GM19238 (cell line): ENCODE measurements around the gene CLDN15.

Experiments used
- DNase-seq: peaks from one replicate; pipeline ENCODE4 v3.0.0; 2011; ENCODE audit warnings: low spot score; ENCODE audit not compliant: insufficient read length

The CLDN15 gene

DNA sequence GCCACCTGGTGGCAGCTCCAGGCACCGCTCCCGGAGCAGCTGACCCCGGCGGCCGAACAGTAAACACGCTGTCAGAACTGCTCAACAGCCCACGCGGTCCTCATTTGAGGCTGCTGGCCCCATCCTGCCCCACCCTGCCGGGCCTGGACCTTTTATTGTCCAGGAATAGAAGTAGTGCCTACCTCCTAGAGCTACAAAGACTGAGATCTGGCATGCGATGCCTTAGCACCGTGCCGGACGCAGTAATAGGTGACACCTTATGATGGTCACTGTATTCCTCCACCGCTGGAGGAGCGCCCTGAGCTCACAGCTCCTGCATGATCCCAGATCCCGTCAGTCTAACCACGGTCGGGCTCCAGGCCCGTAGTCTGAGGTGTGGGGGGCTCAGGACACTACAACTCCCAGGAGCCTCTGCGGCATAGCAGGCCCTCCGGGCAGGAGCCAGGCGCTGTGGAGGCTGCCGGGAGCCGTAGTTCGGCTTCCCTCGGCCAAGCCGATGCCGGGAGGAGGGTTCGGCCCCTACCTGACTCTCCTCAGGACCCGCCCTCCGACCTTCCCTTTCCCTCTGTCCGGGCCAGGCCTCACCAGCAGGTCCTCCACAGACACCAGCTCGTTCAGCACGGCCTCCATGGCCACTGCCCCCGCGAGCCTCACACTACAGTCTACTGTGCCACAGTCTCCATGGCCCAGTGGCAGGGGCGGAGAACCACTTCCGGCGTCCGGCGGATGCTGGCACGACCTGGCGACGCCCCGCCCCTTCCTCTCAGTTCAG, 7.0 kb upstream of the CLDN15 start, which contains the start of gene FIS1:
Gene FIS1, minus strand, starts transcription at position 707 of the 772 bp plus-strand sequence. Its CDS starts 77 bp downstream, at position 630.
- peak; percentile 89 for DNase-seq

DNA sequence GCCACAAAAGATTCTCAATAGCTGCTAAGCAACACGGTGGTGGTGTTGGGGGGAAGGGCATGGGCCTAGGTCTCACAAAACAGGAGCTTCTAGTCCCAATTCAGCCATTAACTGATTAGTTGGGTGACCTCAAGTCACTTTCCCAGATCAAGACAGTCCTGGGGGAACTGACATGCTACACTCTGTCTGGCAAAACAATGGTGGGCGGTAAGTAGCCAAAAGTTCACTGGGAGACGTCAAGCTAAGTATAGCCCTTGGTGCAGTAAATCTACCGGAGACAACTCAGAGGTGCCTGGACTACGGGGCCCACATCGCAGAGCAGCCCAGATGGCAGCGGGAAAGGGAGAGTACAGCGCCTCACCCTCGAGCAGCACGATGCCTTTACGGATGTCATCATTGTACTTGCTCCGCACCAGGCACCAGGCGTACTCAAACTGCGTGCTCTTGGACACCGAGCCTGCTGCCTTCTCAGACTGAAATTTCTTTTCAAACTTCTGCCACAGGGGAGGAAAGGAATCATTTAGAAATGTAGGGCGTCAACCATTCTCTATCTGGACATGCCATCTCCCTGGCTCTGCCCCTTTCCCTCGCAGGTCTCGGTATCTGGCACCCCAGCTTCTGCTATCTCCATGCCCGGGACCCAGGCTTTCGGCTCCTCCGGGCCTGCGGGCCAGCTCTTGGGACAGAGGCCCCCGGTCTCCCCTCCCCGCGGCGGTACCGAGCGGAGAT, 6.2 kb upstream of the CLDN15 start:
- no peak for DNase-seq

DNA sequence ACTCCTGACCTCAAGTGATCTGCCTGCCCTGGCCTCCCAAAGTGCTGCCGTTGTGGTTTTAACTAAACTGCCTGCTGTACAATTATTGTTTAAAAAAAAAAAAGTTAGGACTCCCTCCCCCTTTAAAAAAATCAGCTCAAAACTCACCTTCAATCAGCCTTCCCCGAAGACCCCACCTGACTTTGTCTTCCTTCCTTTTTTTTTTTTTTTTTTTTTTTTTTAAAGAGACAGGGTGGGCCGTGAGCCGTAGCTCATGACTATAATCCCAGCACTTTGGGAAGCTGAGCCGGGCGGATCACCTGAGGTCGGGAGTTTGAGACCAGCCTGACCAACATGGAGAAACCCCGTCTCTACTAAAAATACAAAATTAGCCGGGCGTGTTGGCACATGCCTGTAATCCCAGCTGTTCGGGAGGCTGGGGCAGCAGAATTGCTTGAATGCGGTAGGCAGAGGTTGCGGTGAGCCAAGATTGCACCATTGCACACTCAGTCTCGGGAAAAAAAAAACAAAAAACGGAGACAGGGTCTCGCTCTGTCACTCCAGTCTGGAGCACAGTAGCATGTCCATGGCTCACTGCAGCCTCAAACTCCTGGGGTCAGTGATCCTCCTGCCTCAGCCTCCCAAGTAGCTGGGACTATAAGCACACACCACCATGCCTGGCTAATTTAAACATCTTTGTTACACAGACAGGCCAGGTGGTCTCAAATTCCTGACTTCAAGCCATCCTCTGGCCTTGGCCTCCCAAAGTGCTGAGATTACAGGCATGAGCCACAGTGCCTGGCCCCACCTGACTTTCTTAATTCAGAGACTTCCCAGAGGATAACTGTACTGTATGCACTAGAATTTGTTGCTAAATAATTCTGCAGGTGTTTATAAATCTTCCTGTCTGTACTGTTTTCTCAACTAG, 4.1 kb upstream of the CLDN15 start:
- DNase-seq = no peak

DNA sequence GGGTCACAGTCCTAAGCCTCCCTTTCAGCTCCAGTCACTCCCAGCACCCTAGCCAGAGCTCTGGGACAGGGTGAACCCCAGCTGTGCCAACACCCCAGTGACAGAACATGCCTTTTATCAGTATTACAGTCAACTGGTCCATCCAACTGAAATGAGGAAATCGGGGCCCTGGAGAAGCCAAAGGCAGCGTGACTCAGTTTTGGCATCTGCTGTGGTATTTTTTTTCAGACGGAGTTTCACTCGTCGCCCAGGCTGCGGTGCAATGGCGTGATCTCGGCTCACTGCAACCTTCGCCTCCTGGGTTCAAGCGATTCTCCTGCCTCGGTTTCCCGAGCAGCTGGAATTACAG, 3.4 kb upstream of the CLDN15 start:
- no peak for DNase-seq

DNA sequence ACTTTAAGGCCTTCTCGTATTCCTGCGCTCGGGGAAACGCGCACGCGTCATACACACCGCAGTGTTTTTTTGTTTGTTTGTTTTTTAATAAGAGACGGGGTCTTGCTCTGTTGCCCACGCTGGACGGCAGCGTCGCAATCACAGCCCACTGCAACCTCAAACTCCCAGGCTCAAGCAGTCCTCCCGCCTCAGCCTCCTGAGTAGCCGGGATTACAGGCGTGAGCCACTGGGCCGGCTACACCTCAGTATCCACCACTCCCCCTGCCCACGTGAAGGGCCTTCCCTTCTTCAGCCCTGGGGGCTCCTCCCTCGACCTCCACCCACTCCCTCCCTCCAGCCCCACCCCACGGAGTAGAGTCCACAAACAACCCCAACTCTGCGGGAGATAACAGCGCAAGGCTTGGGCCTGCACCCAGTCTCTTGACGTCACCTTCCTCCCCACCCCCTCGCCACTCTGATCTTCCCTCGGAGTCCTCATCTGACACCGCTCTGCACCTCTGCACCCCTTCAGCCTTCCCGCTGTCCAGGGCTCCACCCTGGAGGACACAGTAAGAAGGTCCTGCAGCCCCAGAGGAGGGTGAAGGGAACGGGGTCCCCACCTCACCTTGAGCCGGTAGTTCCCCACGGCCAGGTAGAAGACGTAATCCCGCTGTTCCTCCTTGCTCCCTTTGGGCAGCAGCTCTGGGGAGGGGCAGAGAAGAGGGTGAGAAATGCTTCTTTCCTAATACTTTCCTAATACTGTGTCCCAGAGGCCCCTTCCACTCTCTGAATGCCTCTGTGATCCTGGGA, 2.8 kb upstream of the CLDN15 start:
- no peak for DNase-seq

DNA sequence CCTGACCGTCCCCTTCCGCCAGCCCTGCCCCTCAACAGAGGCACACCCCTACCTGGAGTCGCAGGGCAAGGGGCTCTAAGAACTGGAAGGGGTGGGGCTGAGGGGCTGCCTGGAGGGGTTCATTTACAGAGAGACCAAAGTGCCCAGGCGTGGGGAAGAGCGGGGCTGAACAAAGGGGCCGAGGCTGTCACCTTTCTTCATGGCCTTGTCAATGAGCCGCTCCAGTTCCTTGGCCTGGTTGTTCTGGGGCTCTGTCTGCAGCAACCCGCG, 2.3 kb upstream of the CLDN15 start:
- no peak for DNase-seq

DNA sequence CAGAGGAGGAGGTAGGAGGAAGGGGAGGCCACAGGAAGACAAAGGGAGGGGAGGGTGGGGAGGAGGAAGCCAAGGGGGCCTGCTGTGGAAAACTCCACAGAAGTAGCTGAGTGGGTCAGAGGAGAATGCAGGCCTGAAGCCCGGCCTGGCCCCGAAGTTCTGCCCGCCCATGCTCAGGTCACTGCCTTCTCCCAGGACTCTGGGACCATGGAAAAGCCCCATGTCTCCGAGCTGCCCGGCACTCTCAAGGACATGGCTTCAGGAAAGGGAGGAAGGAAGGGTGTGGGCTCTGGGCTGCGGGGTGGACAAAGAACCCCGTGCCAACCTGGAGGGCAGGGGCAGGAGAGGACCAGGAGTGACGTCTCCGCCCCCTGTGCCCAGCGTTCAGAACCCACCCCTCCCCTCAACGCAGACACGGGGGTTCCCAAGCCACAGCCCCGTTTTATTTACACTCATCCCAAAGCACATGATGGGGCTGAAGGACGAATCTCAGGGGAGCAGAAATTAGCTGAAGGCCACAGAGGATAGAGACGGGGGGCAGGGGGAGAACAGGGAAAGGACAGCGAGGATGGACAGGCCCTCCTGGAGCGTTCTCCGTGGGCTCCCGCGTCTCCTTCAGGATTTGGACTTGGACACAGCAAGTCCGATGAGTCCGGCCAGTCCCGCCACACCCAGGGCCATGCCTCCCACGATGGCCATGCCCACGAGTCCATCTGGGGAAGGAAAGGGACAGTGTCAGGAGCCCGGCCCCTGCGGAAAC, 1.8 kb upstream of the CLDN15 start:
- no peak for DNase-seq

DNA sequence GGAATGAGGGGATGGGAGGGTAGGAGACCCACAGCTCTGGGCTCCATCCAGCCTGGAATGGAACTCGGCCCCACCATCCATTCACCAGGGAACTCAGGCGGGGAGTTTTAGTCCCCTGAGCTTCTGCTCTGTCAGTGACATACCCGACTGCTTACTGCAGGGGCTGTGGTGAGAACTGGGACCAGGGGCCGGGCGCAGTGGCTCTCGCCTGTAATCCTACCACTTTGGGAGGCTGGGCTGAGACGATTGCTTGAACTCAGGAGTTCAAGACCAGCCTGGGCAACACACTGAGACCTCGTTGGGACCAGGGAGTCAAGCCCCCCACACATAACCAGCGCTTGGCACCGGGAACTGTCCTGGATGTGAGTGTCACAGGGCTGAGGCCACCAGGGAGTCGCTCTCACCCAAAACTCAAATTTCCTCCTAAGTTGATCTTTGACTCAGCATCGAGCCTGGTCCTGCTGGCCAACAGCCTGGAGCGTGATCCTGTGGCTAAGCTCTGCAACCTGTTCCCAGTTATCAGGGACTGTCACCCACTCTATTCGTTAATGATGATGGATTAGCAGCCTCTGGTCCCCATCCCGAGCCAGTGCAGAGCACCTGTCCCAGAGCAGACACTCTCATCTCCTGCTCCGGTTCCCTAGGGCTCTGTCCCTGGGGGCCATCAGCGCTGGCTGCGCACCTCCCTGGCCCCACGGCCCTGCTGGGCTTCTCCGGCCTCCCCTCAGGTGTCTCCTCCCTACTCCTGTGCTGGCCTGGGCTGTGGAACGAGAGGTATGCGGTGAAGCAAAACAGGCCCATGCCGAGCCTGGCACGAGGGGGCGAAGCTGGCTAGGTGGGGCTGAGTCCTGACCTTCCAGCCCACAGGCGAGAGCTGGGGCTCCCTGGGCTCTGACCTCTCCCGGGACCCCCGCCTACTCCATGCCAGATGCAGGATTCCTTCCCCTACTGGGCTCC, 902 bp upstream of the CLDN15 start:
- DNase-seq = no peak

DNA sequence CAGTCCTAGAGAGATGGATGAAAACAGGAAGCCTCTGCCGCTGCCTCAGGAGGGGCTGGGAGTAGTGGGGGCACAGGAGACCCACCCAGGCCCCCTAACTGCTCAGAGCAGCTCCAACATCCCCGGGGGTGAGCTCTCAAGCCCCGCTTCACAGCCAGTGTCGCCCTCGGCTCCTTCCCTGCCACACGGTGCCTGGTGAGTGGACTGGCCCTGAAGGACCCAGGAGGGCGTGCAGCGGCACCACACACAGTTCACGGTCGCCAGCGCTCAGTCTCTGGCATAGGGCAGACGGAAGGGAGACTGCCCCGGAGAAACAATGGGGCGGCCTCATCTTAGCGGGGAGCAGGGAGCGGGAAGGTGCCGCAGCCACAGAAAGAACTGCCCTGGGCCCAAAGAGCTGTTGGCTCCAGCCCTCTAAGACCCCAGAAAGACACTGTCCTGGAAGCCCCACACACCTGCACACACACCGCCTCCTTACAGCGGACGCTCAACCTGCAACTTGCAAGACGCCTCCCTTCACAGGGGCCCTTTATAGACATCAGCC, 1.2 kb downstream of the CLDN15 start:
- DNase-seq = no peak

DNA sequence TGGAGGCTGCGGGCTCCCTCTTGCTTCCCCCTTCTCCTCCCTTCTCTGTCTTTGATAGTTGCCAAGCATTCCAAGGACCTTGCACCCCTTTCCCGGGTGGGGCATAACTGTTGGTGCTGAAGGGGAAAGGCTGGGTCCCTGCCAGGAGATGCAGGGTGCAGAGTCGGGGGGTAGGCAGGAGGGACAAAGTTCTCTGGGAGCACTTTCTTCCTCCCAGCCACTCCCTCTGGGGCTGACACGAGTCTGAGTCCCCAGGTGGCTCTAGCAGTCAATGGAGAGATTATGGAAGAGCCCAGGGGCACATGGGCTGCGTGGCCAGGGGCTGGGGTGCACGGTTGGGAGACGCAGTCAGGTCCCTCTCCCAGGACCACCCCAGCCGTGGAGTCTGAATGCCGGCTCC, 2.1 kb downstream of the CLDN15 start:
- no peak for DNase-seq

DNA sequence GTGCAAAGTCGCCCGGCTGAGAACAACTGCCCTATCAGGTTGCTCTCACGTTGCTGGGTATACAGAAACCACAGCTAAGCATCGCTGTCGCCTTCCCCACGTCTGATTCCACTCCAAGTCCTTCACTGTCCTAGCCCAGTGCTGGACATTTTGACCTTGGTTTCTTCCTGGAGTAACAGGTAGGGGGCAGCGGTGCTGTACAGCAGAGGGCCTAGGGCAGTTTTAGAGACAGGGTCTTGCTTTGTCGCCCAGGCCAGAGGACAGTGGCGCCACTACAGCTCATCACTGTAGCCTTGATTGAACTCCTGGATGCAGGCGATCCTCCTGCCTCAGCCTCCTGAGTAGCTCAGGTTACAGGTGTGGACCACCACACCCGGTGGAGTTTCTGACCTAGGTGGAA, 2.6 kb downstream of the CLDN15 start:
- no peak for DNase-seq

DNA sequence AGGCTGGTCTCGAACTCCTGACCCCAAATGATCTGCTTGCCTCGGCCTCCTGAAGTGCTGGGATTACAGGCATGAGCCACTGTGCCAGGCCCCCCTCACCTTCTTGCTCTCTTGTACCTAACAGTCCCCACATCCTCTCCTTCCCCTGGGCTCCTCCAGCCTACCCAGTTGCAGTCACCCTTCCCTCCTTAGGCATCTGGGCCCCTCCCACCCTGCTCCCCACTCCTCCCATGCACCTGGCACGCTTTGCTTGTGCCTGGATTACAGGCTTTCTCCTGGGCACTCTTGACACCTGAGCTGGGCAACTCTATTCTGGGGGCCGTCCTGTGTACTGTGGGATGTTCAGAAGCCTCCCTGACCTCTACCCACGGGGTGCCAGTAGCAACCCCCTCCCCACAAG, 3.0 kb downstream of the CLDN15 start:
- no peak for DNase-seq

DNA sequence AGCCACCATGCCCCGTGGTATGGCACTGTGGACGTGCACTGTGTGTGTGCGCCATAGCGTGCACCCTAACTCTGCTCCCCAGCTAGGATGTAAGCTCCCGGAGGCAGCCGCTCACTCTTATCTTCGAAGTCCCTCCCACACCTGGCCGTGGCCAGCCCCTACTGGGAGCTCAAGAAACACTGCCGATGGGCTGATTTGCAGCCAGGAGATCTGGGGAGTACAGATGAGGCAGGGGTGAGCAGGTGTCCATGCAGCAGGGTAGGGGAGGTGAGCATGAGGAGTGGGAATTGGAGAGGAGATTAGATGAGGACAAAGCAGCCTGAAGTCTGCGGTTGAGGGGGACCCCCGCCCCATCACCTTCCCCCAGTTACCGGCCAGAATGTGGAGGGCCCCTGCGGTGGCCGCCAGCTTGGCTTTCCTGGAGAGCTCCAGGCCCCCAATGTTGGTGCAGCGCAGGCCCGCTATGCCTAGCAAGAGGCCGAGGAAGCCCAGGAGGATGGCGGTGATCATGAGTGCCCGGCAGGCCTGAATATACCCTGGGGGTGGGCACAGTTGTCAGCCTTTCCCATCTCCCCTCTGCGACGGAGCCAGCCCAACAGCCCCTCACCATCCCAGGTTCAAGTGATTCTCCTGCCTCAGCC, 3.6 kb downstream of the CLDN15 start:
- DNase-seq = no peak

DNA sequence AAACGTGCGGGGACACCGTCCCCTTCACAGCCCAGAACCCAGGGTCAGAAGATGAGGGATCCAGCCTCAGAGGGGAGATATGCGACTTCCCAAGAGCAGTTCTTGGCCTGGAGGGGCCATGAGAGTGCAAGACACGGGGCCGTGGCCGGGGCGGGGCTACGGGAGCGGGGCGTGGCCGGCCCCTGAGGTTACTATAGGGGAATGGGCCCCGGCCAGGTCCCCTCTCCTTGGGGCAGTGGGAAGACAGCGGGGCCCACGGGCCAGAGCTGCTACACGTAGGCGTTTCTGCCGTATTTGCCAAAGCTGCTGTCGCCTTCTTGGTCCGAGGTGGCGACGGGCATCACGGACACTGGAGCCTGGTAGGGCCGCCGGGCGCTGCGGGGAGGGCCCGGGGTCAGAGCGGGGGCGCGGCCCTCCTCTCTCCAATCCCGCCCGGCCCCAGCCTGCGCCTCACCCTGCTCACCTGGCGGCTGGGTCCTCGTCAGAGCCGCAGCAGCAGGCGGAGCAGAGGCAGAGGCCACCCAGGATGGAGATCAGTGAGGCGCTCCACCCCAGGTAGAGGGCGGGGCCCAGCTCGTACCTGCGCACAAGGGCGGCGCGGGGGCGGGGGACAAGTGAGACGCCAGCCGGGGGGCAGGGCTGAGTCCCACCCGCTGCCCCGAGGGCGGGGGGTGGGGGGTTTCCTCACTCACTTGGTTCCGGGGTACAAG, 5.3 kb downstream of the CLDN15 start:
- no peak for DNase-seq

DNA sequence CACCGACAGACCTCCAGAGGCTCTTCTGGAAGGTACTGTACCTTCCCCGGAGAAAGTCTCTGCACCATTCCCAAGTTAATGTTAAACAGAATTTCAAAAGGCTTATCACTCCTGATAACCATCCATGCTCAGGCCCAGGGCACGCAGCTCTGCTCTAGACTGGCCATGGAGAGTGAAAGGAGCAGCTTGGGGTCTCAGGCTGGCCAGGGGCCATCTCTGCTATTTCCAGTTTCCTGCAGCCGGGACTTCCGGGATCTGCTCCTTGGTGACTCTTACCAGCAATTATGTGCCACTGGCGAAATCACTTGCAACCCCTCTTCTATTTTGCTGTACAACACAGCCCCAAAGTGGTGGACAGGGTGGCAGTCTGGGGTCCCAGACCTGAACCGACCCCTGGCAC, 6.0 kb downstream of the CLDN15 start:
- no peak for DNase-seq

DNA sequence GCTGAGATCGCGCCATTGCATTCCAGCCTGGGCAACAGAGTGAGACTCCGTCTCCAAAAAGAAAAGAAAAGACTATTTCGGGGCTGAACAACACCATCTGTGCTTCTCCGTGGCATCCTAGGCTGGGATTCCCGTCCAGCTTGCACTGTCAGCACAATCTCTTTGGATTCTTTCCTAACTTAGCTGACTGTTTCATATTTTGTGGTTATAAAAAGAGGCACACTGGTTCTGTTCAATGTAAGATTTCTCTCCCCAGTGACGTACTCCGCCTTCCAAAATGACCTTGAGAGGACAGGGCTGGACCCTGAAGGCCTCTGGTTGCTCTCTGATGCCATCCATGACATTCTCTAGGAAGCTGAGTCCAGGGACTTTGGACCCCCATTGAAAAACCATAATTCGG, 10.9 kb downstream of the CLDN15 start:
- no peak for DNase-seq

DNA sequence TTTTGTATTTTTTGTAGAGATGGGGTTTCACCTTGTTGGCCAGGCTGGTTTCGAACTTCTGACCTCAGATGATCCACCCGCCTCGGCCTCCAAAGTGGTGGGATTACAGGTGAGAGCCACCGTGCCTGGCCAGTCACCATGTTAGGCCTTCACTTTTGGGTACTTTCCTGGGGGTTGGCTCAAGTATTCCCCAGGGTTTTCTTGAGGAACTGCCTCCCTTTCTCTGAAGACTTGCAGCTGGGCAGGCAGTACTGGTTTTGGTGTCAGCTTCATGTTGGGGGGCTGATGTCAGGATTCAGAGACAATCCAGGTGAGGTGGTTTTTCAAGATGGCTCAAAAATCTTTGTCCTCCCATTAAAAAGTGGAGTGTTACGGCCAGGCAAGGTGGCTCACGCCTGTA, 12.0 kb downstream of the CLDN15 start:
- no peak for DNase-seq

DNA sequence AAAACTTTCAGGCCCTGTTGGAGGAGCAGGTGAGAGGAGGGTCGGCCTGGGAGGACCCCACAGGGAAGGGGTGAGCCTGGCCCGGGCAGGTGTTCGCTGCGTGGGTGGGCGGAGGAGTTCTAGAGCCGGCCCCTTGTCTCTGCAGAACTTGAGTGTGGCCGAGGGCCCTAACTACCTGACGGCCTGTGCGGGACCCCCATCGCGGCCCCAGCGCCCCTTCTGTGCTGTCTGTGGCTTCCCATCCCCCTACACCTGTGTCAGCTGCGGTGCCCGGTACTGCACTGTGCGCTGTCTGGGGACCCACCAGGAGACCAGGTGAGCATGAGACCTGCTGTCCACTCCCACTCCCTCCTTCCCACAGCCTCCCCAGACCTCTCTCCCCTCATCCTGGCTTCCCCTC, 14.1 kb downstream of the CLDN15 start:
- DNase-seq = no peak
